GM18519 (cell line): ENCODE measurements around the gene SETD5.

Experiments used
- ATAC-seq: cut with Tn5 transposase; IDR thresholded peaks from one replicate; pipeline ENCODE4 v1.9.1; 2021; ENCODE audit warnings: mild to moderate bottlenecking, moderate library complexity; ENCODE audit not compliant: unreplicated experiment, low FRiP score

Gene SETD5

DNA sequence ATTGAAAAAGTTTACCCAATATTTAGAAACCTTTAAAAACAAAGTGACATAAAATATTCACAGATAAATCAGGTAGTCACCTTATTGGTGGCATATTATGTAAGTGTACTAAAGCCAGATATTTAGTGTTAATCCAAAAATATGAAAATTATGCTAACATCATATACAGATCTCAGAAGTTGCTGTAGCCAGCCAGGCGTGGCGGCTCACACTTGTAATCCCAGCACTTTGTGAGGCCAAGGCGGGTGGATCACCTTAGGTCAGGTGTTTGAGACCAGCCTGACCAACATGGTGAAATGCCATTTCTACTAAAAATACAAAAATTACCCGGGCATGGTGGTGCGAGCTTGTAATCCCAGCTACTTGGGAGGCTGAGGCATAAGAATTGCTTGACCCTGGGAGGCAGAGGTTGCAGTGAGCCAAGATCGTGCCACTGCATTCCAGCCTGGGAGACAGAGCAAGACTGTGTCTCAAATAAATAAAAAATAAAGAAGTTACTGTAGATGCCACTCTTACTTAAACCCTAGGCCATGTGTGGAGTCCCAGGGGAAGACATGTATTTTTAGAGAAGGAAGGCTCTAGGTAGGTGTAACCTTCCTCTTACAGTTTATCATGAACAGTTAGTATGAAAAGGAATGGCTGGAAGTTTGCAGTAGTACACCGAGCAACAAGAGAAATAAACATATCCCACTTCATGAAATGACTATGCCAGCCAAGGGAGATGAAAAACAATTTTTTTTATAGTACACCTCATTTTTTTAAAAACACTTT lies 9.6 kb downstream of the SETD5 start:
- no peak for ATAC-seq

DNA sequence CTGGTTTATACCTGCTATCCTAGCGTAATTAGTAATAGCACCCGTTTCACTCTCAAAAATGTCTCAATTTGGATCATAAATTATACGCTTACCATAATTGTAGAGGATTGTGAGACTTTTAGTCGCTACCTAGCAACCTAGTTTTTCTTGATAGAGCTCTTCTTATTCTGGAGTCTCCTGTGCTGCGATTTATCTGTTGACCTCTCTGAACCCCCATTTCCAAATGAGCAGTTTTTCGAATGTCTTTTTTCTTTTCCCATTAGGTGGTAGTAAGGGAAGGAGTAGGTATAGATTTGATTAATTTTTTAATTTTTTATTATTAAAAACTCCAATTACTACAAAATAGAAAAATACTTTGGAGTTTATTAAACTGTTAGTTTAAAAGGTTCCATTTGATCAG lies 10.6 kb downstream of the SETD5 start:
- ATAC-seq = no peak

DNA sequence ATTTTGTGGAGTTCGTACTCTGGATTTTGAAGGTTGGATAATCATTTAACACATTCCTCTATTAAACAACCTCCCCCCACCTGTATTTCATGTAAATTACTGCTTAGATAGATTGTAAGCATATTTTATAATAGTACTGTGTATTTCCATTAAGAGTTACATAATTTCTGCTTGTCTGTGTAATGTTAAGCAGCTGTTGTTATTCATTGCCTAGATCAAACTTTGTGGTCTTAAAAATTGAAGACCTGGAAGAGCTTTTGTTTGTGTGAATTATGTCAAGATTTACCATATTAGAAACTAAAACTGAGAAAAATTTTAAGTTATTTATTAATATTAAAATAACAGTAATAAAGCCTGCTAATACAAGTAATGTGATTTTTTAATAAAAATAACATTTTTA lies 11.1 kb downstream of the SETD5 start:
- ATAC-seq = no peak

DNA sequence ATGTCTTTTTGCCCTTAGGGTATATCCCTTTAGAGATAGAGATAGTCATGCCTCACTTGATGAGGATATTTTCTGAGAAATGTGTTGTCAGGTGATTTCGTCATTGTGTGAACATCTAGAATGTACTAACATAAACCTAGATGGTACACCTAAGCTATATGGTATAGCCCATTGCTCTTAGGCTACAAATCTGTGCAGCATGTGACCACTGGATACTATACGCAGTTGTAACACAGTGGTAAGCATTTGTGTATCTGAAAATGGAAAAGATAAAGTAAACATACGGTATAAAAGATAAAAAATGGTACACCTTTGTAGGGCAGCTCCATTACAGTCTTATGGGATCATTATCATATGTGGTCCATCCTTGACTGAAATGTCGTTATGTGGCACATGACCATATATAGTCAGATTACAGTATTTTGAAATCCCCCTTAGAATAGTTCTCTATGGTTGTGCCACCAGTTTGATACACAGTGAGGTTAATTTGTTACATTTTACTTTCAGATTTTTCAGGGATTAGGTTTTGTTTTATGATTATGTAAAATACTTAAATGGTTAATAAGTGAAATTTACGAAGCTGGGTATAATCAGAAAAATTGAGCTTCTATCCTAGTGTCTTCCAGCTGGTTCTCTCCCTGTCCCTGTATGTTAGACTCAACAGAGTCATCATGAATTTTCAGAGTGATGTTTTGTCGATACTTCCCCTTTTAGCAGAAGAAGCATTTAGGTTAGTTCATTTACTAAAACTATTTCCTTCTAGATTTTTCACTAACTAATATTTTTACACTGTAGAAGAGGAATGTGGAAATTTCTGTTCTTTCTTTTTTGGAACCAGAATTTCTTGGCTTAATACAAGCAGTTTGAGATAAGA lies 12.8 kb downstream of the SETD5 start:
- no peak for ATAC-seq

DNA sequence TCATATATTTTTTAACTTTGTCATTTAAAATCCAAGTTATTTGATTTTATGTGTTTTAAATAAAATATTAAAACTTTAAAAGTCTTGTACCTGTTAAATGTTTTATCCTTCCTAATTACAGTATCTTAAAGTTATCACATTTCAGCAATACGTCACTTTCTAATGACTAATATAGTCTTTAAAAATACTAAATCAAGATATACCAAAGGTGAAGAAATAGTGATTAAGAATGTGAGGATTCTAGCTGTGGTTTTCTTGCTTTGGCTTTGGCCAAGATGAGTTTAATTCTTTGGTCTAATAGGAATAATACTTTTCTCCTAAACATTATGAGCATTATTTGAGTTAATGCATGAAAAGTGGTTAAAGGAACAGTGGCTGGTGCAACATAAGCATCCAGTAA lies 13.9 kb downstream of the SETD5 start:
- no peak for ATAC-seq

DNA sequence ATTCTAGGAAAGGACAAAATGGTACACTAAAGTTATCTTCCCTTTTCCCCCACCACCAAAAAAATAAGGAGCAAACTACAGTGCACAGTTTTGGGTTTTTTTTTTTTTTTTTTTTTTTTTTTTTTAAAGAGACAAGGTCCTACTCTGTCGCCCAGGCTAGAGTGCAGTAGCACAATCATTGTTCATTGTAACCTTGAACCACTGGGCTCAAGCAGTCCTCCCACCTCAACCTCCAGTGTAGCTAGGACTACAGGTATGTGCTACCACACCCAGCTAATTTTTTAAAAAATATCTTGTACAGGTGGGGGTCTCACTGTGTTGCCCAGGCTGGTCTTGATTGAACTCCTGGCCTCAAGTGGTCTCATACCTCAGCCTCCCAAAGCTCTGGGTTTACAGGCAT lies 14.9 kb downstream of the SETD5 start:
- no peak for ATAC-seq

DNA sequence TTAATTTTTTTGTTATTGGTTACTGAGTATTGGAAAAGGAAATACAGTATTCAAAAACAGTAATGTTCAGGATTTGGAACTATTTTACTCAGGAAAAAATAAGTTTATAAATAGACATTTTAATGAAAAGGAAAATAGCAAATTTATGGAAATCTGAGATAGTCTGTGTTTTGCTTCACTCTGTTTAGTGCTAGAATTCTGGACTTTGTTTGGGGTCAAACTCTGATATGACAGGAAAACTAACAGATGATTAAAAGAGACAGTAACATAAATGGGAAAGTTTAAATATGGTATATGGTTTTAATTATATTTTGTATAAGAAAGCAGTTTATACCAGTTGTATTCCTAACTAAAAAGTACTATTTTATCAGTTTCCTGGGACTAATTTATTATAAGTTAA lies 17.4 kb downstream of the SETD5 start:
- no peak for ATAC-seq

DNA sequence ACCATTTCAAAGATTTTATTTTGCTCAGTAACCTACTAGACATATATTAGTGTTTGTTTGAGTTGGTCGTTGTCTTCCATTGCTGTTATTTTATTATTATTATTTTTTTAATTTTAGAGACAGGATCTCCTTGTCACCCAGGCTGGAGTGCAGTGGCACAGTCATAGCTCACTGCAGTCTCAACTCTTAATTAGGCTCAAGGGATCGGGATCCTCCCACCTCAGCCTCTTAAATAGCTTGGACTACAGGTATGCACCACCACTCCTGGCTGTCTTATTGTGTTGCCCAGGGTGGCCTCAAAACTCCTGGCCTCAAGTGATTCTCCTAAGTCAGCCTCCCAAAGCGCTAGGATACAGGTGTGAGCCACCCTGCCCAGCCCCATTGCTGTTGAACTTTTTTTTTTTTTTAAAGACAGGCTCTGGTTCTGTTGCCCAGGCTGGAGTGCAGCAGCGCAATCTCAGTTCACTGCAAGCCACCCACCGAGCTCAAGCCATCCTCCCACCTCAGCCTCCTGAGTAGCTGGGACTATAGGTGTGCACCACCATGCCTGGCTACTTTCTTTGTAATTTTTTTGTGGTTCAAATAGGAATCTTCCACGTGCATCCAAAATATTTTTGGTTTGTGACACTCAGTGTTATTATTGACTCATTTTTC lies 18.2 kb downstream of the SETD5 start:
- no peak for ATAC-seq

DNA sequence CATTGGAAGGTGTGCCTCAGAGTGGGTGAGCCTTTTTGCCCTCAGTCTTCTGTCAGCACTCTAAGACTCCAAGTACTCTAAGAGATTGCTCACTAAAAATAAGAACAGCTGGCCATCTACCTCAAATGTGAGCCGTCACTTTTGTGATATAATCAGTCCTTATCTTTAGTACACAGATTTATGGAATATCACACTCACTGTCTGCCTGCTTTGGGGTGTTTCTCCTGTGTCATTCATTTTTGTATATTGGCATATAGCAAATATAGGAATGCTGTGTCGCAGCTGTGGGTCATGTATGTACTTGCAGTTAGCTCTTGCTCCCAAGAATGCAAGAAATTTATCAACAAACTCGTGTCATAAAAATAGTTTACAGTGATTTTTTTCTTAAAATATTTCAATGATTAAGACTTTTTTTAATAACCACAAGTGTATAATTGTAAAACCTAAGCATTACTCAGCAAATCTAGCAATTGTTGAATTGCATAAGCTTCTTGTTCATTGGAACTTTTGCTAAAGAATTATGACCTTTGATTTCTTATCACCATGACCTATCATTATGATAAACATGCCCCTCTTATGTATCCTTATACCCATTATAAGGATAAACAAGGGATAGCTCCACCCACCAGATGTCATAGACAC lies 18.8 kb downstream of the SETD5 start:
- ATAC-seq = no peak

DNA sequence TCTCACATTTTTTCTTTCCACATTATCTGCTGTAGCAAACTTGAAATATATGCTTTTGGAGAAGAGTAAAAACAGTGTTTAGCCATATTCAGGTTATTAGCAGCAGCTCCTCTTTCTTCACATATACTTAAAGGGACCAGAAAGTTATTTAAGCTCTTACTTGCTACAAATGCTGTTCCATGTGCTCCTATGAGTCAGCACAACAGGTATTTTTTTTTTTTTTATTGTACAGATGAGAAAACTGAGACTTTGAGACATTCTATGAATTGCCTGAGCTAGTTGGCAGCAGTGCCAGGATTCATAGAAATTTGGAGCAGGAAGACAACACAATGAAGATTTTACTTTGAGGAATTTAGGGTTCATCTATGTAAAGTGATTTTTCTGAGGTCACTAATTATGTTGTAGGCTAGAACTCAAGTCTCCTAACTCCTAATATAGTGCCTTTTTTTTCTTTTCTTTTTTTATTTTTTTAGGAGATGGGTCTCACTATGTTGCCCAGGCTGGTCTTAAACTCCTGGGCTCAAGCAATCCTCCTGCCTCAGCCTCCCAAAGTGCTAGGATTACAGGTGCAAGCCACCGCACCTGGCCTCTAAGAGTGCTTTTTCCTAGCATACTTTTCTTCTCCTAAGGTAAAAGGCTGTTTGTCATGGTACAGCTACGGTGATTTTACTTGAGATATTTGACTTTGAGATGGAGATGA lies 23.6 kb downstream of the SETD5 start:
- no peak for ATAC-seq

DNA sequence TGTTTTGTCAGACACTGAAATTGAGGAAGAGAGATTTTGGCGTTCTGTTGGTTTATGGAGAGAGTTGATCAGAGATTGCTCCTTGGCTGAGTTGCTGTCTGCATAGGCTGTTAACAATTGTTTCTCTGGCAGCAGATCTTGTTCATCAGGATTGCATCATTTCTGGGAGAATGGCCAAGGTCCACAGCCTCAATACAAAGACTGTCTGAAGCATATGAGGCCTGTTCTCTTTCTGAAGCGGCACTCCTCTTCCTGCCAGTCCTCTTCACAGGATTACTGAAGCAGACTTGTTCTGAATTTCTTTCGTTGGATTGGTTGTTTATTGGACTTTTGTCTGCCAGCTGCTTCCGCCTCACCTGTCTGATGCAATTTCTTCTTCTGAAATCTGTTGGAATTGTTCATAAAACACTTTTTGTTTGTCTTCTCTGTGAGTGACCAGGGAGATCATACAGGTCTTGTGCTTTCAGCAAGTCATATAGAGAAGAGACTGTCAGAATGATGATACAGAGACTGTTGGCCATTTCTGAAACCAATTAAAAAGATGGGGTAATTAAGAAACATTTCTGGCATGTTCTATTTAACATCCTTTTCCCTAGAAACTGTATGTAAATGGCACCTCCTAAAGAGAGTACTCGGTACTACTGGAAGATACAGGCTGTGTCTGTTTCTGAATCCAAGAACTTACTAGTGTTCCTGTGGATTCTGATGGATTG lies 25.5 kb downstream of the SETD5 start:
- ATAC-seq = no peak

DNA sequence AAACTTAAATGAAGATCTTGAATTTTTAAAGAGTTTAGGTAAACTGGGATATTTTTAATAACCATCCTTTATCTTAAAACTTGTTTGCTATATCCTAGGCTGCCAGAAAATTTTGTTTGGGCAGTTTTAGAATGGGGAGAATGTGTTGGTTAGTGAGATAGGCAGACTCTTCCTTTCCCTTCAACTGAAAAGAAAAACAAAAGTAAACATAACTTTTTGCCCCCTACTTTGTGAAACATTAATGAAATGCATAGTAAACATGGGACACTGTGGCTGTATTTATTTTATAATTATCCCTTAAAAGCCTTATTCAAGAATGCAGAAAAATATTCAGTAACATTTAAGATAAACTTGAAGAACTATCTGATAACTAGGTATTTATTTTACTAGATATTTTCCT lies 31.0 kb downstream of the SETD5 start:
- no peak for ATAC-seq

DNA sequence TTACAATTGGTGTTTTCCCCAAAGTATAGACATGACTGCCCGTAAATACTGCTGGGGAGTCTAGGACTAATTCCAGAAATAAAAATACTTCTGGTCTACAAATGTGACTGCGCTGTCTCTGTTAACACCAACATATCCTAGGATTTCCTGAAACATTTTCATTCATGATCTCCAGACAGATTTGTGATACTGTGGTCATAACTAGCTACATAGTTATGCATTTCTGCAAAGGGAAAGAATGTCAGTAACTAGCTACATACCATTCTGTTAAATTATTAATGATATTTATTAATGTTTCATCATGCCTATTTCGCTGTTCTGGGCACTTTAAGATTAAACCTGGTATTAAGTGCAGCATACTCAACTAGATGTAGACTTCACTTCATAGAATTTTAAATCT lies 33.3 kb downstream of the SETD5 start:
- no peak for ATAC-seq

DNA sequence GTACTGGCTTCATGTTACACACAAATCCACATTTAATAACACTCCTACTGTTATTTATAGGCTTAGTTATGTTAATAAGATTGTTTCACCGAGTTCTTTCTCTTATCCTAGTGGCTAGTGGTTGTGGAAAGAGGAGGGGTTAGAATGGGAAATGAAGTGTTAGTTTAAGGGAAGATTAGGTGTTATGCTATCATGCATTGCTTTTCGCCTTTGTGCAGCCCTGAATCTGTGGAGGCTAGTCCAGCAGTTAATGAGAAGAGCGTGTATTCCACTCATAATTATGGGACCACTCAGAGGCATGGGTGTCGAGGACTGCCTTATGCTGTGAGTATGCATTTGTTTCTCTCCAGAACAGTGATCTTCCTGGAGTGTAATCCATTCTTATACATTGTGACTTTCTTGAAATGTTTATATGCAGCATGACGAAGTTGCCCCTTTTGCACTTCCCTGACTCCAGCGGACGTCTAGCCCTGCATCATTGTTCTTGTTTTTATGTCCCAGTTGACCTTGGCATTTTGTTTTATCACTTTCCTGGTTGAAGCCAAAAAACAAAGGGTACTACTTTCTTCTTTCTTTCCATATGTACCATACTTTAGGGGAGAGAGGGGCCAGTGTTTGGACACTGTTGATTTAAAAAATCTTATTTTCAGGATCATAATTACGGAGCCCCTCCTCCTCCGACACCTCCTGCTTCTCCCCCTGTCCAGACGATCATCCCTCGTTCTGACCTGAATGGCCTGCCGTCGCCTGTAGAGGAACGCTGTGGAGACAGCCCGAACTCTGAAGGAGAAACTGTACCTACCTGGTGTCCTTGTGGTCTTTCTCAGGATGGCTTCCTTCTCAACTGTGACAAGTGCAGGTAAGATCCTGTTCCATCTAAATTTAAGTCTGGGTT lies 36.5 kb downstream of the SETD5 start:
- no peak for ATAC-seq

DNA sequence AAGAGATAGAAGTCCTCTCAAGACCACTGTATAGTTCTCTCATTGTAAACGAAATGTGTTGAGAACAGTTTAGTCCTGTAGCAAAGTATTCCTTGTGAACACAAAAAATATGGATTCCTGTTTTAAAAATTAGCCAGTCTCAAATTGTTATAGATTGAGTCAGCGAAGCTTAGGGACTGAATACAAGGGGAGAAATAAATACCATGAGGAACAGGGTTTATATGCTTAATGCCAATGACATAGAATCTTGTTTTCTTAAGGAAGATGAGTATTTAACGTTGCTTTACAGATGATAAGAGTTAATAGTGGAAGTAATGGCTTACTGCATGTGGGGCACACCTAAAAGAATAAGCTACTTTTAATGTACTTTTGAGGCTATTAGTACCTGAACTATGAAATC lies 37.9 kb downstream of the SETD5 start:
- ATAC-seq = no peak

DNA sequence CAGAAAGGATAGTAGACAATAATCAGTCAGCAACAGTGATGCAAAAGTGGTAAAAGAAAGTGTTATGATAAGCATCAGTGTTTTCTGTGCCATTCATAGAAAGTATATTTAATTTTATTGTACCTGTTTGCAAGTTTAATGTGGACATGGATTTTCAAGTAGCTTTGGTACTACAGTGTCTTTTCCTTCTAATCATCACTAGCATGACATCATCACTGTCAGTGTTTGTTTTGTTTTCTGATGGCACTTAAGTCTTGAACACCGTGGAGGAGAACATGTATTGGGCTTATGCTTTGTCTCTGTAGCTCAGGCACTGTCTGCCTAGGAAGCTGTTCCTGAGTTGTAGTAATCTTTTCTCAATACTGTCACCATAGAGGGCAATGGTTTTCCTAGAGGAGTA lies 41.9 kb downstream of the SETD5 start:
- no peak for ATAC-seq

DNA sequence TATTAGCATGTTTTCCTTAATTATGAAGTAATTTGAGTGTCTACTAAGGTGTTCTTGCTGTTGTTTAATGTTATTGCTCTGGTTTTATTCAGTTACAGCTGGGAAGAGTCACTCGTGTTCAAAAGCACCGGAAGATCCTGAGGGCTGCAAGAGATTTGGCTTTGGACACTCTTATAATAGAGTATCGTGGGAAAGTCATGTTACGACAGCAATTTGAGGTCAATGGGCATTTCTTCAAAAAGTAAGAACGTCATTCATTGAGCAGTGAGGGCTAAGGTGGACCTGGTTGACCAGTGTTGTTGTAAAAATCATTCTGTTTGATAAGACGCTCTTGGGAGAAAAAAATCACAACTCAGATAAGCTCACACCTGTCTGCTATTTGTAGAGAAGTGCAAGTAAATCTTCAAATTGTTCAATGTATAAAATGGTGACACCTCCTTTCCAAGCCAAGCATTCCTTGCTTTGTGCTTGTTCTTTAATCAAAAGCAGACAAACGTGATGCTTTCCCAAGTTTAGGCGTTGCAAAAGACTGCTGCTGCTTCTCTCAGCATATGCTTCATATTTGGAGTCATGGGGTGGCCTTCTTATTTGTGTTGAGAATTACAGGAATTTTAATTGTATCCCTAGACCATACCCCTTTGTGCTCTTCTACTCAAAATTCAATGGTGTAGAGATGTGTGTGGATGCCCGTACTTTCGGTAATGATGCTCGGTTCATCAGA lies 44.2 kb downstream of the SETD5 start:
- no peak for ATAC-seq

DNA sequence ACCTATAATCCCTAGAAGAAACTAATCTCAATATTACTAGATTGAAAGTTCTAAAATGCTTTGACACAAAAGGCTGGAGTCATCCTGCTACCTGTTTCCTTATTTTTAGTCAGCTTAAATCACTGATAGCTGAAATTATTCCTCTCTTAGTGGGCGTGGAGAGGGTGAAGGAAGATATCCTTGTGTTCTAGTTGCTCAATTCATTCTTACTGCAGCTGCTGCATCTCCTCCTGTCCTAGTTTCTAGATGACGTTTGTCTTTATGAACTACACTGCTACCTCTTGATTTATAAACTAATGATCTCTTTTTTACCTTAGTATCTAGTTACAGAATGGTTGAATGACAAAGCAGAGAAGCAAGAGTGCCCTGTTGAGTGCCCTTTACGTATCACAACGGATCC lies 50.7 kb downstream of the SETD5 start:
- no peak for ATAC-seq
